ENCODE measurements around the gene PIP4K2A. TPM values are rescaled to one million over a fixed set of nuclear protein-coding genes. Genes with fewer than 3 reads are reported as not detected.

The PIP4K2A gene
- total and polyA plus RNA-seq, 2 of the 13 experiments (the other 11 are each of a cell fraction or from before 2014, with no cell fraction given): 9.1 to 22.6 TPM

- TF ChIP-seq FOSL1 (CRISPR knock-in tag; IDR thresholded peaks at IDR 0.05; ENCODE audit: borderline replicate concordance) (0 out of 2 replicates have a peak, but pooled peaks have one; percentile 28), FOXK1 (CRISPR knock-in tag; IDR thresholded peaks at IDR 0.05; ENCODE audit: borderline replicate concordance, low read depth) (no peak), ZNF362 (CRISPR knock-in tag; IDR thresholded peaks at IDR 0.05; ENCODE audit: borderline replicate concordance) (no peak), ZSCAN5A (CRISPR knock-in tag; IDR thresholded peaks at IDR 0.05; ENCODE audit: borderline replicate concordance) (no peak), PAWR (CRISPR knock-in tag; IDR thresholded peaks at IDR 0.05; ENCODE audit: borderline replicate concordance) (no peak), MAF1 (CRISPR knock-in tag; IDR thresholded peaks at IDR 0.05; ENCODE audit: borderline replicate concordance) (no peak), TEAD3 (CRISPR knock-in tag; optimal IDR thresholded peaks at IDR 0.05; ENCODE audit: borderline replicate concordance) (no peak), DZIP1 (CRISPR knock-in tag; IDR thresholded peaks at IDR 0.05) (no peak), KDM5B (CRISPR knock-in tag; IDR thresholded peaks at IDR 0.05; ENCODE audit: borderline replicate concordance) (no peak), KMT2A (CRISPR knock-in tag; IDR thresholded peaks at IDR 0.05) (no peak), BRCA1 (CRISPR knock-in tag; IDR thresholded peaks at IDR 0.05) (no peak), CEBPB (IDR thresholded peaks at IDR 0.05; ENCODE audit: borderline replicate concordance, low read depth, low read length) (no peak), KLF15 (CRISPR knock-in tag; IDR thresholded peaks at IDR 0.05; ENCODE audit: borderline replicate concordance) (no peak), ZBED4 (CRISPR knock-in tag; IDR thresholded peaks at IDR 0.05; ENCODE audit: borderline replicate concordance) (no peak), NFKBIZ (CRISPR knock-in tag; IDR thresholded peaks at IDR 0.05) (no peak), ZNF335 (CRISPR knock-in tag; IDR thresholded peaks at IDR 0.05) (no peak), ZNF724P (CRISPR knock-in tag; IDR thresholded peaks at IDR 0.05; ENCODE audit: borderline replicate concordance) (no peak), ZSCAN25 (CRISPR knock-in tag; IDR thresholded peaks at IDR 0.05) (no peak), HBP1 (CRISPR knock-in tag; IDR thresholded peaks at IDR 0.05; ENCODE audit: low read depth) (no peak)
Observed at GRCh38 chr10:22534849-22535604, 179.4 kb downstream of the PIP4K2A start (continued).
